A549 treated with CpdA at 1 μM for 4 hours (cell line): ENCODE data around the gene ATF4. TPM values are rescaled to one million over a fixed set of nuclear protein-coding genes. Genes with fewer than 3 reads are reported as not detected.

Experiments used
- total RNA-seq: library from RNA; stranded (reverse); fragments of 200-300 nt; extraction: Qiagen RNA extraction; gene quantifications from 5 replicates; pipeline ENCODE4 v1.2.3, GENCODE V29; 2022; ENCODE audit warnings: low read depth

ATF4 gene
- 317 to 416 TPM (median 368 TPM) in 5 replicates for total RNA-seq

GRCh38 chr22:39520226-39521105, at the start of gene ATF4:
ATF4 (plus strand) TSS chr22:39520562; CDS start chr22:39521446, 884 bp downstream.

GRCh38 chr22:39502109-39502788, 18.1 kb upstream of the ATF4 start, which contains the start of gene MIEF1:
MIEF1 (plus strand) TSS chr22:39502290; CDS start chr22:39511295, 9,005 bp downstream.

GRCh38 chr22:39532215-39533073, 12.1 kb downstream of the ATF4 start, which contains the start of gene RPS19BP1:
RPS19BP1 (minus strand) TSS chr22:39532748; CDS start chr22:39532738, 10 bp downstream.

GRCh38 chr22:39570665-39571064, 50.3 kb downstream of the ATF4 start, which contains the start of gene CACNA1I:
CACNA1I (plus strand) TSS chr22:39570753; CDS start chr22:39570753, 0 bp downstream.

Other genes with a start within 250 kb of the ATF4 start
- gene RPL3, start 200.9 kb upstream of the ATF4 start, total RNA-seq: 1,713 to 2,502 TPM (median 1,803 TPM) in 5 replicates
- 9.3 to 14.0 TPM (median 11.6 TPM) in 5 replicates for gene SYNGR1, start 170.6 kb upstream of the ATF4 start, total RNA-seq
- gene TAB1, start 120.8 kb upstream of the ATF4 start, total RNA-seq: 9.3 to 12.5 TPM (median 10.4 TPM) in 5 replicates
- 0.30 to 0.42 TPM (median 0.35 TPM) in 5 replicates for gene MGAT3, start 63.5 kb upstream of the ATF4 start, total RNA-seq
- 24.1 to 27.3 TPM (median 24.6 TPM) in 5 replicates for gene MIEF1, start 18.3 kb upstream of the ATF4 start, total RNA-seq
- 82.7 to 118 TPM (median 103 TPM) in 5 replicates for gene RPS19BP1, start 12.2 kb downstream of the ATF4 start, total RNA-seq
- 0.02 to 0.05 TPM (median 0.03 TPM) in 5 replicates for gene CACNA1I, start 50.2 kb downstream of the ATF4 start, total RNA-seq